Measurements from ENCODE around the gene CCDC110.

Gene CCDC110

GRCh38 chr4:185405296-185405999, 66.1 kb downstream of the CCDC110 start:
- H3K36me3 ChIP-seq (ENCODE audit: control insufficient read depth, insufficient read depth, low read length), result no peaks in the 10 kb centered on the region
- no peaks in the 10 kb centered on the region for H3K4me1 ChIP-seq
- no peaks in the 10 kb centered on the region for H3K79me2 ChIP-seq
- no peak overlapping the region for H2AFZ ChIP-seq
- TF ChIP-seq, protein P1, sequence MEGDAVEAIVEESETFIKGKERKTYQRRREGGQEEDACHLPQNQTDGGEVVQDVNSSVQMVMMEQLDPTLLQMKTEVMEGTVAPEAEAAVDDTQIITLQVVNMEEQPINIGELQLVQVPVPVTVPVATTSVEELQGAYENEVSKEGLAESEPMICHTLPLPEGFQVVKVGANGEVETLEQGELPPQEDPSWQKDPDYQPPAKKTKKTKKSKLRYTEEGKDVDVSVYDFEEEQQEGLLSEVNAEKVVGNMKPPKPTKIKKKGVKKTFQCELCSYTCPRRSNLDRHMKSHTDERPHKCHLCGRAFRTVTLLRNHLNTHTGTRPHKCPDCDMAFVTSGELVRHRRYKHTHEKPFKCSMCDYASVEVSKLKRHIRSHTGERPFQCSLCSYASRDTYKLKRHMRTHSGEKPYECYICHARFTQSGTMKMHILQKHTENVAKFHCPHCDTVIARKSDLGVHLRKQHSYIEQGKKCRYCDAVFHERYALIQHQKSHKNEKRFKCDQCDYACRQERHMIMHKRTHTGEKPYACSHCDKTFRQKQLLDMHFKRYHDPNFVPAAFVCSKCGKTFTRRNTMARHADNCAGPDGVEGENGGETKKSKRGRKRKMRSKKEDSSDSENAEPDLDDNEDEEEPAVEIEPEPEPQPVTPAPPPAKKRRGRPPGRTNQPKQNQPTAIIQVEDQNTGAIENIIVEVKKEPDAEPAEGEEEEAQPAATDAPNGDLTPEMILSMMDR (IDR thresholded peaks at IDR 0.05), result no peak
- H3K9me3 ChIP-seq (ENCODE audit: control insufficient read depth, low read length), result no peaks in the 10 kb centered on the region
- H3K4me2 ChIP-seq (ENCODE audit: low read length), result no peak overlapping the region
- no peak overlapping the region for H3K9ac ChIP-seq
- H3K27me3 ChIP-seq (ENCODE audit: control insufficient read depth, insufficient read depth, low read length), result no peaks in the 10 kb centered on the region
- no peak overlapping the region for H3K4me3 ChIP-seq (ENCODE audit: low read depth, low read length)
- no peak overlapping the region for H3K27ac ChIP-seq

GRCh38 chr4:185404031-185404430, 67.5 kb downstream of the CCDC110 start:
- H3K4me1 ChIP-seq, result no peaks in the 10 kb centered on the region
- TF ChIP-seq, protein P1 (IDR thresholded peaks at IDR 0.05), result no peak
- H3K4me2 ChIP-seq (ENCODE audit: low read length), result no peak overlapping the region
- H3K27me3 ChIP-seq (ENCODE audit: control insufficient read depth, insufficient read depth, low read length), result no peaks in the 10 kb centered on the region
- H3K9me3 ChIP-seq (ENCODE audit: control insufficient read depth, low read length), result no peaks in the 10 kb centered on the region
- H3K27ac ChIP-seq, result no peak overlapping the region
- H3K36me3 ChIP-seq (ENCODE audit: control insufficient read depth, insufficient read depth, low read length), result no peaks in the 10 kb centered on the region
- H3K4me3 ChIP-seq (ENCODE audit: low read depth, low read length), result no peak overlapping the region
- no peak overlapping the region for H2AFZ ChIP-seq
- no peaks in the 10 kb centered on the region for H3K79me2 ChIP-seq
- H3K9ac ChIP-seq, result no peak overlapping the region

DNA sequence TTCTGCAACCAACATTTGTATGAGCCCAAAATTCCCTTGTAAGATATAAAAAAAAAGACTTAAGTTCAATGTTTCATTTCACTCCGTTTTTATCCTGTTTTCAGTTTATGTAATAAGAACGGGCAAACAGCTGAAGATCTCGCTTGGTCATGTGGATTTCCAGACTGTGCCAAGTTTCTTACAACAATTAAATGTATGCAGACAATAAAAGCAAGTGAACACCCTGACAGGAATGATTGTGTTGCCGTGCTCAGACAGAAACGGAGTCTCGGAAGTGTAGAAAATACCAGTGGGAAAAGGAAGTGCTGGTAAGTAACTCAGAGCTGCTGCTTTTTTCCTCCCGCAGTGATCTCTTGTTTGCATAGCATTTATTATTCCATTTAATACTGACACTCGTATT, 72.1 kb downstream of the CCDC110 start:
- TF ChIP-seq, protein P1 (IDR thresholded peaks at IDR 0.05), result no peak

GRCh38 chr4:185398618-185399017, 72.9 kb downstream of the CCDC110 start:
- Histone ChIP-seq H3K27me3 (ENCODE audit: control insufficient read depth, insufficient read depth, low read length) (no peaks in the 10 kb centered on the region), H3K4me1 (no peaks in the 10 kb centered on the region), H3K27ac (no peak overlapping the region), H3K4me3 (ENCODE audit: low read depth, low read length) (no peak overlapping the region), H3K36me3 (ENCODE audit: control insufficient read depth, insufficient read depth, low read length) (no peaks in the 10 kb centered on the region), H3K9me3 (ENCODE audit: control insufficient read depth, low read length) (no peaks in the 10 kb centered on the region), H3K4me2 (ENCODE audit: low read length) (no peak overlapping the region), H3K79me2 (no peaks in the 10 kb centered on the region), H3K9ac (no peak overlapping the region), H2AFZ (no peak overlapping the region)
- TF ChIP-seq, protein P1 (IDR thresholded peaks at IDR 0.05), result no peak

More for the DNA sequence above, 72.1 kb downstream of the CCDC110 start:
- H3K27me3 ChIP-seq (ENCODE audit: control insufficient read depth, insufficient read depth, low read length), result no peaks in the 10 kb centered on the region
- H3K4me2 ChIP-seq (ENCODE audit: low read length), result no peak overlapping the region
- H3K9me3 ChIP-seq (ENCODE audit: control insufficient read depth, low read length), result no peaks in the 10 kb centered on the region
- H3K4me1 ChIP-seq, result no peaks in the 10 kb centered on the region
- H2AFZ ChIP-seq, result no peak overlapping the region
- no peaks in the 10 kb centered on the region for H3K36me3 ChIP-seq (ENCODE audit: control insufficient read depth, insufficient read depth, low read length)
- no peak overlapping the region for H3K27ac ChIP-seq
- H3K4me3 ChIP-seq (ENCODE audit: low read depth, low read length), result no peak overlapping the region
- H3K9ac ChIP-seq, result no peak overlapping the region
- H3K79me2 ChIP-seq, result no peaks in the 10 kb centered on the region
